SK-N-SH treated with all-trans-retinoic acid at 6 μM for 48 hours (cell line): ENCODE measurements around the gene HSD17B11.

Source experiments
- ATAC-seq: fragments of 200-7000 bp; cut with Tn5 transposase; 3 replicates; pipeline ENCODE4 v1.9.1; 2020; ENCODE audit warnings: mild to moderate bottlenecking, moderate library complexity
- ARNTL ChIP-seq: fragments of 450-650 bp; formaldehyde crosslinking; IDR thresholded peaks from 2 replicates; pipeline ENCODE4 v1.5.0; 2020; ENCODE audit warnings: low read depth, mild to moderate bottlenecking, moderate library complexity, borderline replicate concordance
- BACH2 ChIP-seq: fragments of 250-450 bp; sonication (Bioruptor Pico); IDR thresholded peaks from 2 replicates; pipeline ENCODE4 v1.9.0; 2021; ENCODE audit warnings: mild to moderate bottlenecking, borderline replicate concordance
- CSDC2 ChIP-seq: fragments of 250-450 bp; sonication (Bioruptor Pico); IDR thresholded peaks from 2 replicates; pipeline ENCODE4 v1.5.0; 2020; ENCODE audit warnings: mild to moderate bottlenecking, moderate library complexity
- GLIS3 ChIP-seq: fragments of 250-450 bp; sonication (Bioruptor Pico); IDR thresholded peaks from 2 replicates; pipeline ENCODE4 v1.5.0; 2020; ENCODE audit warnings: mild to moderate bottlenecking, moderate library complexity
- ISL1 ChIP-seq: fragments of 250-450 bp; sonication (Bioruptor Pico); IDR thresholded peaks from 2 replicates; pipeline ENCODE4 v2.1.2; 2022; ENCODE audit warnings: mild to moderate bottlenecking, moderate library complexity
- OSR1 ChIP-seq: fragments of 250-450 bp; sonication (Bioruptor Pico); IDR thresholded peaks from 2 replicates; pipeline ENCODE4 v1.8.0; 2022; ENCODE audit warnings: moderate library complexity, mild to moderate bottlenecking, inconsistent platforms
- PPARA ChIP-seq: fragments of 250-450 bp; sonication (Bioruptor Pico); IDR thresholded peaks from 2 replicates; pipeline ENCODE4 v1.5.0; 2020; ENCODE audit warnings: mild to moderate bottlenecking, borderline replicate concordance
- RARB ChIP-seq: fragments of 250-450 bp; sonication (Bioruptor Pico); IDR thresholded peaks from 2 replicates; pipeline ENCODE4 v1.8.0; 2021; ENCODE audit warnings: mild to moderate bottlenecking, moderate library complexity
- SNAI2 ChIP-seq: fragments of 250-450 bp; sonication (Bioruptor Pico); IDR thresholded peaks from 2 replicates; pipeline ENCODE4 v1.5.0; 2020; ENCODE audit warnings: mild to moderate bottlenecking, moderate library complexity
- TCF4 ChIP-seq: fragments of 250-450 bp; sonication (Bioruptor Pico); IDR thresholded peaks from 2 replicates; pipeline ENCODE4 v1.8.0; 2021; ENCODE audit warnings: mild to moderate bottlenecking, moderate library complexity, borderline replicate concordance
- TOX ChIP-seq: fragments of 250-450 bp; sonication (Bioruptor Pico); IDR thresholded peaks from 2 replicates; pipeline ENCODE4 v1.8.0; 2021; ENCODE audit warnings: mild to moderate bottlenecking, moderate library complexity, borderline replicate concordance
- ZC3H10 ChIP-seq: fragments of 250-450 bp; sonication (Bioruptor Pico); IDR thresholded peaks from 2 replicates; pipeline ENCODE4 v1.5.1; 2021; ENCODE audit warnings: mild to moderate bottlenecking, moderate library complexity
- ZFP3 ChIP-seq: fragments of 250-450 bp; sonication (Bioruptor Pico); IDR thresholded peaks from 2 replicates; pipeline ENCODE4 v1.5.0; 2020; ENCODE audit warnings: mild to moderate bottlenecking, moderate library complexity
- ZNF565 ChIP-seq: fragments of 450-650 bp; formaldehyde crosslinking; conservative IDR thresholded peaks from 2 replicates; pipeline ENCODE4 v1.5.0; 2020; ENCODE audit warnings: low read depth, mild to moderate bottlenecking, moderate library complexity
- ZNF70 ChIP-seq: fragments of 450-650 bp; formaldehyde crosslinking; IDR thresholded peaks from 2 replicates; pipeline ENCODE4 v1.5.0; 2020; ENCODE audit warnings: mild to moderate bottlenecking, moderate library complexity
- ZNF8 ChIP-seq: fragments of 450-650 bp; formaldehyde crosslinking; IDR thresholded peaks from 2 replicates; pipeline ENCODE4 v1.5.0; 2020; ENCODE audit warnings: mild to moderate bottlenecking, moderate library complexity
- TF ChIP-seq, protein P1 (sequence below): fragments of 250-450 bp; sonication (Bioruptor Pico); IDR thresholded peaks from 2 replicates; pipeline ENCODE4 v1.8.0; 2021; ENCODE audit warnings: low read depth, mild to moderate bottlenecking, moderate library complexity, borderline replicate concordance
- TF ChIP-seq, protein P2 (sequence below): fragments of 250-450 bp; sonication (Bioruptor Pico); IDR thresholded peaks from 2 replicates; pipeline ENCODE4 v1.5.1; 2021; ENCODE audit warnings: mild to moderate bottlenecking, moderate library complexity
- TF ChIP-seq, protein P3 (sequence below): fragments of 250-450 bp; sonication (Bioruptor Pico); IDR thresholded peaks from 2 replicates; pipeline ENCODE4 v1.5.1; 2020; ENCODE audit warnings: low read depth, mild to moderate bottlenecking, moderate library complexity
- TF ChIP-seq, protein P4 (sequence below): fragments of 250-450 bp; sonication (Bioruptor Pico); IDR thresholded peaks from 2 replicates; pipeline ENCODE4 v1.8.0; 2020; ENCODE audit warnings: mild to moderate bottlenecking, moderate library complexity, borderline replicate concordance

HSD17B11 gene

DNA sequence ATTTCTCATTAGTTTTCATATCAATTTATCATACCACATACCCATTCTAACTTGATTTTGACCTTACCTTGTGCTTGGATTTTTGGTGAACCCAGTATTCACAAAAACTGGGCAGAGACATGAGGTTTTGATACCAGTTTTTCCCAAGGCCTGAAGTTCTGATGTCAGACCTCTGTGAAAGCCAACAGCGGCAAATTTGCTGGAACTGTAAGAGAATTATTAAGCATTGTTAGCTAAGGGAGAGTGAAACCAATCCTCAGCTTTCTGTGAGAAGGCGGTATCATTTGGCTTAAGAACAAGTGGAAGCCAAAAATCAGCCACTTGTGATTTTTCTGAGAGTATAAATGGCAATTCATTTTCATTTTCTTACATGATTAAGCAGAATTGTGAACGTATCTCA, 77.2 kb downstream of the HSD17B11 start:
- no peak for TF ChIP-seq TOX
- no peak for TF ChIP-seq CSDC2 (CRISPR knock-in tag)
- TF ChIP-seq RARB (CRISPR knock-in tag), result no peak
- TF ChIP-seq, all 23 proteins: peak for 0
- ATAC-seq, result no peak

DNA sequence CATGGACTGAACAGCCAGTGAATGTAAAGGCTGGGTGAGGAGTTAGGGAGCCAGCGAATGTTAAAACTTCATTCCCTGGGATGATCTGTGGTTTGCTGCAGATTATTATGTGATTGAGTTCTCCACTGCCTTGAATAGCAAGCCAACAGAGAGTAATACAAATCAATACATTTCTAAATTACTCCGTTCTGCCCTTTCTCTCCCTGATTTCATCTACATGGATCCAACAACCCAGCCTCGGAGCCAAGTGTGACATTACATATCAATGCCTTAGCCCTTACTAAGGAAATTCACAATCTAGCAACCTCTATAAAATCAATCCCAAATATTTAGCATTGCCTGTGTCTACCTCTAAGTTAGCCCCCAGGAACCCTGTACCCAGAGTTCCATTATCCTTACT, 79.3 kb downstream of the HSD17B11 start:
- TF ChIP-seq SNAI2 (CRISPR knock-in tag), result no peak
- no peak for TF ChIP-seq ZNF565 (CRISPR knock-in tag)
- TF ChIP-seq, protein P1, sequence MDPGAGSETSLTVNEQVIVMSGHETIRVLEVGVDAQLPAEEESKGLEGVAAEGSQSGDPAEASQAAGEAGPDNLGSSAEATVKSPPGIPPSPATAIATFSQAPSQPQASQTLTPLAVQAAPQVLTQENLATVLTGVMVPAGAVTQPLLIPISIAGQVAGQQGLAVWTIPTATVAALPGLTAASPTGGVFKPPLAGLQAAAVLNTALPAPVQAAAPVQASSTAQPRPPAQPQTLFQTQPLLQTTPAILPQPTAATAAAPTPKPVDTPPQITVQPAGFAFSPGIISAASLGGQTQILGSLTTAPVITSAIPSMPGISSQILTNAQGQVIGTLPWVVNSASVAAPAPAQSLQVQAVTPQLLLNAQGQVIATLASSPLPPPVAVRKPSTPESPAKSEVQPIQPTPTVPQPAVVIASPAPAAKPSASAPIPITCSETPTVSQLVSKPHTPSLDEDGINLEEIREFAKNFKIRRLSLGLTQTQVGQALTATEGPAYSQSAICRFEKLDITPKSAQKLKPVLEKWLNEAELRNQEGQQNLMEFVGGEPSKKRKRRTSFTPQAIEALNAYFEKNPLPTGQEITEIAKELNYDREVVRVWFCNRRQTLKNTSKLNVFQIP (CRISPR knock-in tag), result no peak
- no peak for TF ChIP-seq RARB (CRISPR knock-in tag)
- no peak for TF ChIP-seq BACH2 (CRISPR knock-in tag)
- TF ChIP-seq, protein P2, sequence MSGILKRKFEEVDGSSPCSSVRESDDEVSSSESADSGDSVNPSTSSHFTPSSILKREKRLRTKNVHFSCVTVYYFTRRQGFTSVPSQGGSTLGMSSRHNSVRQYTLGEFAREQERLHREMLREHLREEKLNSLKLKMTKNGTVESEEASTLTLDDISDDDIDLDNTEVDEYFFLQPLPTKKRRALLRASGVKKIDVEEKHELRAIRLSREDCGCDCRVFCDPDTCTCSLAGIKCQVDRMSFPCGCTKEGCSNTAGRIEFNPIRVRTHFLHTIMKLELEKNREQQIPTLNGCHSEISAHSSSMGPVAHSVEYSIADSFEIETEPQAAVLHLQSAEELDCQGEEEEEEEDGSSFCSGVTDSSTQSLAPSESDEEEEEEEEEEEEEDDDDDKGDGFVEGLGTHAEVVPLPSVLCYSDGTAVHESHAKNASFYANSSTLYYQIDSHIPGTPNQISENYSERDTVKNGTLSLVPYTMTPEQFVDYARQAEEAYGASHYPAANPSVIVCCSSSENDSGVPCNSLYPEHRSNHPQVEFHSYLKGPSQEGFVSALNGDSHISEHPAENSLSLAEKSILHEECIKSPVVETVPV (CRISPR knock-in tag), result no peak
- TF ChIP-seq, protein P3, sequence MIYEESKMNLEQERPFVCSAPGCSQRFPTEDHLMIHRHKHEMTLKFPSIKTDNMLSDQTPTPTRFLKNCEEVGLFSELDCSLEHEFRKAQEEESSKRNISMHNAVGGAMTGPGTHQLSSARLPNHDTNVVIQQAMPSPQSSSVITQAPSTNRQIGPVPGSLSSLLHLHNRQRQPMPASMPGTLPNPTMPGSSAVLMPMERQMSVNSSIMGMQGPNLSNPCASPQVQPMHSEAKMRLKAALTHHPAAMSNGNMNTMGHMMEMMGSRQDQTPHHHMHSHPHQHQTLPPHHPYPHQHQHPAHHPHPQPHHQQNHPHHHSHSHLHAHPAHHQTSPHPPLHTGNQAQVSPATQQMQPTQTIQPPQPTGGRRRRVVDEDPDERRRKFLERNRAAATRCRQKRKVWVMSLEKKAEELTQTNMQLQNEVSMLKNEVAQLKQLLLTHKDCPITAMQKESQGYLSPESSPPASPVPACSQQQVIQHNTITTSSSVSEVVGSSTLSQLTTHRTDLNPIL (CRISPR knock-in tag), result no peak
- no peak for TF ChIP-seq ZNF8
- no peak for TF ChIP-seq ZFP3 (CRISPR knock-in tag)
- no peak for TF ChIP-seq OSR1 (CRISPR knock-in tag)
- TF ChIP-seq ZNF70 (CRISPR knock-in tag), result no peak
- TF ChIP-seq ISL1 (CRISPR knock-in tag), result no peak
- TF ChIP-seq TOX, result no peak
- TF ChIP-seq CSDC2 (CRISPR knock-in tag), result no peak
- TF ChIP-seq PPARA, result no peak
- TF ChIP-seq ZC3H10 (CRISPR knock-in tag), result no peak
- no peak for TF ChIP-seq TCF4 (CRISPR knock-in tag)
- TF ChIP-seq, protein P4, sequence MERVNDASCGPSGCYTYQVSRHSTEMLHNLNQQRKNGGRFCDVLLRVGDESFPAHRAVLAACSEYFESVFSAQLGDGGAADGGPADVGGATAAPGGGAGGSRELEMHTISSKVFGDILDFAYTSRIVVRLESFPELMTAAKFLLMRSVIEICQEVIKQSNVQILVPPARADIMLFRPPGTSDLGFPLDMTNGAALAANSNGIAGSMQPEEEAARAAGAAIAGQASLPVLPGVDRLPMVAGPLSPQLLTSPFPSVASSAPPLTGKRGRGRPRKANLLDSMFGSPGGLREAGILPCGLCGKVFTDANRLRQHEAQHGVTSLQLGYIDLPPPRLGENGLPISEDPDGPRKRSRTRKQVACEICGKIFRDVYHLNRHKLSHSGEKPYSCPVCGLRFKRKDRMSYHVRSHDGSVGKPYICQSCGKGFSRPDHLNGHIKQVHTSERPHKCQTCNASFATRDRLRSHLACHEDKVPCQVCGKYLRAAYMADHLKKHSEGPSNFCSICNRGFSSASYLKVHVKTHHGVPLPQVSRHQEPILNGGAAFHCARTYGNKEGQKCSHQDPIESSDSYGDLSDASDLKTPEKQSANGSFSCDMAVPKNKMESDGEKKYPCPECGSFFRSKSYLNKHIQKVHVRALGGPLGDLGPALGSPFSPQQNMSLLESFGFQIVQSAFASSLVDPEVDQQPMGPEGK (CRISPR knock-in tag), result no peak
- ATAC-seq, result no peak

DNA sequence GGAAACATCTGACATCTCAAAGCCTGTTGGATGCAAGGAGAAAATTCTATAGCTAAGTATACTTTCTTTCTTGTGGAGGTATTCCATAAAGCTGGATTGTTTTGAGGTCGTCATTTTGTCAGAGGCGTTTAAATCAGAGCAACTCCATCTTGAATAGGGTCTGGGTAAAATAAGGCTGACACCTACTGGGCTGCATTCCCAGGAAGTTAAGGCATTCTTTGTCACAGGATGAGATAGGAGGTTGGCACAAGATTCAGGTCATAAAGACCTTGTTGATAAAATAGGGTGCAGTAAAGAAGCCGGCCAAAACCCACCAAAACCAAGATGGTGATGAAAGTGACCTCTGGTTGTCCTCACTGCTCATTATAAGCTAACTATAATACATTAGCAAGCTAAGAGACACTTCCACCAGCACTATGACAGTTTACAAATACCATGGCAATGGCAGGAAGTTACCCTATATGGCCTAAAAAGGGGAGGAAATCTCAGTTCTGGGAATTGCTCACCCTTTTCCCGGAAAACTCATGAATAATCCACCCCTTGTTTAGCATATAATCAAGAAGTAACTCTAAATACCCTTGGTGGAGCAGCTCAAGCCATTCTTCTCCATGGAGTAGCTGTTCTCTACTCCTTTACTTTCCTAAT, 80.2 kb downstream of the HSD17B11 start:
- ATAC-seq, result no peak
- TF ChIP-seq, protein P4 (CRISPR knock-in tag), result no peak
- no peak for TF ChIP-seq RARB (CRISPR knock-in tag)

DNA sequence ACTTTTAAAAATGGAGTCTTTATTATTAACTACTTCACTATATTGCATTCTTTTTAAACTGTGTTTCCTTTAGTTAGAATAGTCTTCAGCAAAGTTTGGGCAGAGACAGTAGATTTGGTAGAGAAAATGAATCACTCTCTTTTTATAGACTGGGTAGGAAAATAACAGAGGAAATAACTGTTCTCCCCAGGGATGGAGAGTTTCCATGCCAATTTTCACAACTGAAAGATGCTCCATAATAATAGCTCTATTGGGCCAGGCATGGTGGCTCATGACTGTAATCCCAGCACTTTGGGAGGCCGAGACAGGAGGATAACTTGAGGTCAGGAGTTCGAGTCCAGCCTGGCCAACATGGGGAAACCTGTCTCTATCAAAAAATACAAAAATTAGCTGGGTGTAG, 81.4 kb downstream of the HSD17B11 start:
- no peak for ATAC-seq
- TF ChIP-seq PPARA, result no peak
- TF ChIP-seq, protein P4 (CRISPR knock-in tag), result no peak
- no peak for TF ChIP-seq CSDC2 (CRISPR knock-in tag)
- TF ChIP-seq RARB (CRISPR knock-in tag), result no peak
- TF ChIP-seq GLIS3 (CRISPR knock-in tag), result no peak
- TF ChIP-seq ZNF8, result no peak
- TF ChIP-seq OSR1 (CRISPR knock-in tag), result no peak
- TF ChIP-seq ARNTL (CRISPR knock-in tag), result no peak
- TF ChIP-seq ZFP3 (CRISPR knock-in tag), result no peak
- no peak for TF ChIP-seq ISL1 (CRISPR knock-in tag)
- TF ChIP-seq, protein P2 (CRISPR knock-in tag), result no peak
